K562 (cell line): ENCODE results near the gene HMGB2. TPM values are rescaled to one million over a fixed set of nuclear protein-coding genes. Genes with fewer than 3 reads are reported as not detected.
A peak's percentile ranks its signal among the peaks of the same experiment; 100 is the strongest.

Experiments
- ATAC-seq: fragments of 200-7000 bp; cut with Tn5 transposase; 3 replicates; pipeline ENCODE4 v1.9.1; 2020; ENCODE audit warnings: moderate library complexity
- BruUV-seq: library from RNA; stranded (reverse); fragments of 400-500 nt; replicated peaks from 2 replicates; lab custom pipeline; 2021; lab: Mats Ljungman, UMichigan
- CTCF ChIA-PET: fragments of 300-600 bp; formaldehyde crosslinking; extraction: SDS; loops from one replicate; lab custom pipeline; 2021; ENCODE audit warnings: low intra/inter-chr PET ratio; lab: Yijun Ruan, JAX
- POLR2A ChIA-PET: fragments of 300-600, 350-650 bp; sonication (Branson Sonifier 250); formaldehyde crosslinking; extraction: SDS; loops from one replicate; lab custom pipeline; 2021; ENCODE audit warnings: antibody characterized with exemption, inconsistent platforms; lab: Yijun Ruan, JAX
- DNase-seq, 4 experiments: peaks; one replicate each; pipeline versions ENCODE4 v3.0.0 to v3.0.0-alpha.2; 2011 to 2018; ENCODE audit warnings: low spot score in 3 of 4, mixed read lengths in 3 of 4; ENCODE audit errors: extremely low read depth in 1 of 4
- FAIRE-seq: peaks from 2 replicates; lab custom pipeline; 2011; peaks lifted over from hg19 to GRCh38; lab: Jason Lieb, UNC
- H2AFZ ChIP-seq: 2 replicates; pipeline ENCODE4 v1.6.0; 2011; ENCODE audit warnings: low read depth, low read length, control low read depth, inconsistent platforms
- H3K27ac ChIP-seq: fragments of 200-600 bp; 3 replicates; pipeline ENCODE4 v1.8.0; 2011; ENCODE audit warnings: low read depth, mild to moderate bottlenecking, control low read depth, inconsistent platforms, low read length, moderate library complexity, mixed read lengths; ENCODE audit errors: extremely low read depth
- H3K27me3 ChIP-seq, 2 experiments: fragments of 300-600 bp in 1 of 2; 2 replicates in 1 of 2; 3 replicates in 1 of 2; pipeline versions ENCODE4 v1.6.0 to v1.8.0; 2011; ENCODE audit warnings: inconsistent platforms in 2 of 2, low read length in 2 of 2, mild to moderate bottlenecking in 1 of 2, mixed read lengths in 1 of 2, moderate library complexity in 1 of 2; ENCODE audit not compliant: control insufficient read depth in 2 of 2, insufficient read depth in 2 of 2
- H3K36me3 ChIP-seq: fragments of 300-600 bp; 3 replicates; pipeline ENCODE4 v1.8.0; 2011; ENCODE audit warnings: mild to moderate bottlenecking, low read length, inconsistent platforms; ENCODE audit not compliant: control insufficient read depth, insufficient read depth
- H3K4me1 ChIP-seq, 2 experiments: fragments of 200-600 bp in 1 of 2; replicated peaks in 1 of 2; 2 replicates in 1 of 2; 3 replicates in 1 of 2; pipeline versions ENCODE4 v1.5.1 to v1.8.0; 2011; ENCODE audit warnings: inconsistent platforms in 2 of 2, low read length in 2 of 2, mild to moderate bottlenecking in 1 of 2, mixed read lengths in 1 of 2, moderate library complexity in 1 of 2; ENCODE audit not compliant: control insufficient read depth in 2 of 2, insufficient read depth in 2 of 2
- H3K4me2 ChIP-seq: 2 replicates; pipeline ENCODE4 v1.6.1; 2011; ENCODE audit warnings: low read length, control low read depth, inconsistent platforms, mixed read lengths; ENCODE audit not compliant: insufficient read depth
- H3K4me3 ChIP-seq: fragments of 200-600 bp; sonication (generic), shearing (Covaris generic); 2 replicates; pipeline ENCODE4 v1.5.1; 2016; ENCODE audit warnings: control low read depth, inconsistent platforms
- H3K79me2 ChIP-seq: fragments of 200-600 bp; 3 replicates; pipeline ENCODE4 v1.8.0; 2011; ENCODE audit warnings: low read length, inconsistent platforms; ENCODE audit not compliant: control insufficient read depth, insufficient read depth
- H3K9ac ChIP-seq, 2 experiments: 2 replicates each; pipeline versions ENCODE4 v1.6.0 to v1.6.1; 2011; ENCODE audit warnings: low read depth in 2 of 2, low read length in 2 of 2, control low read depth in 1 of 2, inconsistent platforms in 1 of 2, mild to moderate bottlenecking in 1 of 2, mixed read lengths in 1 of 2; ENCODE audit not compliant: insufficient read depth in 1 of 2
- H3K9me1 ChIP-seq: one replicate; pipeline ENCODE4 v1.6.0; 2011; ENCODE audit warnings: inconsistent platforms, mild to moderate bottlenecking, low read length, moderate library complexity; ENCODE audit not compliant: control insufficient read depth, insufficient read depth
- H3K9me3 ChIP-seq: replicated peaks from 2 replicates; pipeline ENCODE4 v1.5.1; 2011; ENCODE audit warnings: low read depth, low read length, inconsistent platforms; ENCODE audit not compliant: control insufficient read depth, insufficient read depth
- H4K20me1 ChIP-seq: replicated peaks from 2 replicates; pipeline ENCODE4 v1.6.1; 2011; ENCODE audit warnings: low read length, inconsistent platforms, mixed read lengths; ENCODE audit not compliant: control insufficient read depth, insufficient read depth
- CBX3 ChIP-seq, 2 experiments: IDR thresholded peaks; 1 replicate in 1 of 2; 2 replicates in 1 of 2; pipeline ENCODE4 v1.6.1; 2012; ENCODE audit warnings: inconsistent platforms in 2 of 2, low read length in 2 of 2, borderline replicate concordance in 1 of 2, control low read depth in 1 of 2
- HLTF ChIP-seq: fragments of 450-650 bp; IDR thresholded peaks from 2 replicates; pipeline ENCODE4 v1.6.1; 2016
- MCM5 ChIP-seq: fragments of 450-650 bp; IDR thresholded peaks from 2 replicates; pipeline ENCODE4 v1.6.1; 2016; ENCODE audit warnings: low read depth
- TRIM24 ChIP-seq, 2 experiments: fragments of 450-650 bp; IDR thresholded peaks; 2 replicates each; pipeline ENCODE4 v1.6.1; 2016
- TRIM28 ChIP-seq: fragments of 450-650 bp; IDR thresholded peaks from 2 replicates; pipeline ENCODE4 v1.6.1; 2017
- in situ Hi-C: fragments of 300-500 bp; cut with MboI; formaldehyde crosslinking; loops from 4 replicates; pipeline ENCODE4 v1.15.0; 2018; ENCODE audit warnings: inconsistent platforms, mixed read lengths
- intact Hi-C: fragments of 100-400 bp; cut with micrococcal nuclease; formaldehyde crosslinking; loops from 2 replicates; pipeline ENCODE4 v1.14.2; 2022
- polyA plus RNA-seq, 8 experiments: library from polyadenylated mRNA; depleted of rRNA in 4 of 8; stranded (reverse) in 5 of 8; unstranded in 3 of 8; fragments of >200 nt; fragmentation: Nextera tagmentation in 2 of 8; fragmentation: Illumina TruSeq in 1 of 8; extraction: Ambion mirVana in 2 of 8; extraction: Trizol in 1 of 8; gene quantifications; 2 replicates each; pipeline versions ENCODE4 v1.2.1 to v1.2.3, GENCODE V29; 2011 to 2014; ENCODE audit warnings: inconsistent platforms in 1 of 8, missing spikeins in 1 of 8
- total RNA-seq, 7 experiments: library from RNA; depleted of rRNA in 6 of 7; stranded (reverse); fragments of >200 nt in 6 of 7; fragmentation: Illumina TruSeq in 2 of 7; extraction: Trizol in 2 of 7; gene quantifications; 2 replicates each; pipeline versions ENCODE4 v1.2.1 to v1.2.3, GENCODE V29; 2011 to 2021; ENCODE audit warnings: low replicate concordance in 1 of 7
- TF ChIP-seq, protein P1 (sequence below): sonication (generic); formaldehyde crosslinking; IDR thresholded peaks from 2 replicates; pipeline ENCODE4 v1.8.0; 2022; ENCODE audit warnings: mild to moderate bottlenecking, missing genetic modification reagents, borderline replicate concordance

The HMGB2 gene
- total and polyA plus RNA-seq, 9 of the 15 experiments (the other 6 are each of a cell fraction or from before 2014, with no cell fraction given): 309 to 822 (median 626) TPM

DNA sequence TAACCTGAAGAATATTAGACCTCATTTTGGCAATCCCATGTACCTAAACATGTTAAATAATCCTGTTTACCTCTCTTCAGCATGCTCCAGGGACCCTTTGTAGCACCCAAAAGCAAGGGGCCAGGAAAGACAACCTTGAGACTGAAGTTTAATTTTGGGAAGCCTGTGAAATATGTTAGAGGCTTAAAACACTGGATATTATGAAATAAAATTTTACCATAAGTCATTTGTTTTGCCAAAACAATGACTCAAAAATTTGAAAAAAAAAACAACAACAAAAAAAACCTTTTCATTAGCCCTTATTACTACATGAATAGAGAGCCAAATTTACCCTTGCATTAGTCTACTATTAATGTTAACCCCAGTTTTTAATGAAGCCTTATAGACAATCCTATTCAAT, 49.7 kb downstream of the HMGB2 start:
- H3K4me2 ChIP-seq: no peak overlapping the region
- CTCF ChIA-PET: interaction anchor here (0.6 kb wide), 1 partner anchor 840 kb away, joined by 3 read pairs; no protein-coding TSS in a partner anchor
- POLR2A ChIA-PET: no interaction called here
- H3K27me3 ChIP-seq: no peaks in the 10 kb centered on the region
- TF ChIP-seq TRIM28: peak; percentile 80
- peak in 1 of 2 experiments; percentile 81; a peak in 2 of 3 replicates for TF ChIP-seq CBX3 (IDR thresholded peaks at IDR 0.05; ENCODE audit: borderline replicate concordance in 1 of 2, low read length in 2 of 2)
- TF ChIP-seq, protein P1, sequence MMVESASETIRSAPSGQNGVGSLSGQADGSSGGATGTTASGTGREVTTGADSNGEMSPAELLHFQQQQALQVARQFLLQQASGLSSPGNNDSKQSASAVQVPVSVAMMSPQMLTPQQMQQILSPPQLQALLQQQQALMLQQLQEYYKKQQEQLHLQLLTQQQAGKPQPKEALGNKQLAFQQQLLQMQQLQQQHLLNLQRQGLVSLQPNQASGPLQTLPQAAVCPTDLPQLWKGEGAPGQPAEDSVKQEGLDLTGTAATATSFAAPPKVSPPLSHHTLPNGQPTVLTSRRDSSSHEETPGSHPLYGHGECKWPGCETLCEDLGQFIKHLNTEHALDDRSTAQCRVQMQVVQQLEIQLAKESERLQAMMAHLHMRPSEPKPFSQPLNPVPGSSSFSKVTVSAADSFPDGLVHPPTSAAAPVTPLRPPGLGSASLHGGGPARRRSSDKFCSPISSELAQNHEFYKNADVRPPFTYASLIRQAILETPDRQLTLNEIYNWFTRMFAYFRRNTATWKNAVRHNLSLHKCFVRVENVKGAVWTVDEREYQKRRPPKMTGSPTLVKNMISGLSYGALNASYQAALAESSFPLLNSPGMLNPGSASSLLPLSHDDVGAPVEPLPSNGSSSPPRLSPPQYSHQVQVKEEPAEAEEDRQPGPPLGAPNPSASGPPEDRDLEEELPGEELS: no peak
- TF ChIP-seq HLTF: 0 out of 2 replicates have a peak, but pooled peaks have one; percentile 67
- peak; percentile 28 to 57; a peak in 3 of 4 replicates for TF ChIP-seq TRIM24 (IDR thresholded peaks at IDR 0.05)
- no peak for TF ChIP-seq MCM5
- 0 out of 2 replicates have a peak, but pooled peaks cover 4% of the 10 kb centered on the region for H4K20me1 ChIP-seq
- peaks cover 34% of the 10 kb centered on the region for H3K9me3 ChIP-seq
- FAIRE-seq: no peak
- H3K4me3 ChIP-seq: no peak overlapping the region
- intact Hi-C loops: loop anchor here (5.0 kb wide), 1 partner anchor 88 kb away; the partner anchor contains the start of gene SAP30
- in situ Hi-C loops: no loop called here
- H3K4me1 ChIP-seq: peaks cover 7 to 27% of the 10 kb centered on the region in 2 experiments
- BruUV-seq: no TSS peak
- H2AFZ ChIP-seq: no peak overlapping the region
- no peaks in the 10 kb centered on the region for H3K9me1 ChIP-seq
- no peak for ATAC-seq
- no peak overlapping the region for H3K27ac ChIP-seq
- H3K79me2 ChIP-seq: peaks cover 36% of the 10 kb centered on the region
- no peak for DNase-seq
- H3K36me3 ChIP-seq: peaks cover 8% of the 10 kb centered on the region; the same call in 2 of the 3 replicates
- no peak overlapping the region for H3K9ac ChIP-seq
